ENCODE results near the gene PWWP2B.

The PWWP2B gene

DNA sequence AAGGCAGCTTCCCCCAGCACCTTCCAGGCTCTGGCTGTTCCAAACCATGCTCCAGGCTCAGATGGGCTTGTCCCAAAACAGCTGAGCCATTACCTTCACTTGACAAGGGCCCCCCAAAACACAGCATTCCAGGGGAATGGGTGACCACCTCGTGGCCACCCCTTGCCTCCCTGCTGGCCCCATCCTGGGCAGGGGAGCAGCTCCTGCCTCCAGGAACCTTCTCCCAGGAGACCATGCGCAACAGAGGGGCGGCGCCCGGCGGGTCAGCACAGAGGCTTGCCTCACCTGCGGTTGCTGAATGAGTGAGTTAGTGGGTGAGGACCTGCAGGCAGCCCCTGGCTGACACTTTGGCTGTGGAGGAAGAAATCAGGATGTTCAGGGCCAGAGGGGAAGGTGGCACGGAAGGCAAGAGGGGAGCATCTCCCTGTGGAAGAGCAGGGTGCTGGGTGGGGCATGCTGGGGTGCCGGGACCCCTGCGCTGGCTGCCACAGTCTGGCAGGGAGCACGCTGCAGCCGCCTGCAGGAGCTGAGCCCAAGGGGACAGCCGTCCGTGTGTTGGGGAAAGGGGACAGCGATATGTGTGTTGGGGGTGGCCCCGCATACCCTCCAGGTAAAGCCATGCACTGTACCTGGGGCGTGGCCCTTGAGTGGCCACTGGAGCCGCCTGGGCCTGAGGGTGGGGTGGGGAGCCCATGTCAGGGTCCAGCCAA, 54.7 kb downstream of the PWWP2B start:
- no peak overlapping the region for H3K4me3 ChIP-seq (ENCODE audit: insufficient read depth, low read length, poor library complexity, severe bottlenecking)
- H3K9me2 ChIP-seq (replicated peaks; ENCODE audit: insufficient read depth, low read length) = no peaks in the 10 kb centered on the region
- no peak for TF ChIP-seq EZH2phosphoT487 (conservative IDR thresholded peaks at IDR 0.05; ENCODE audit: low read length)
- no peak for TF ChIP-seq CTCF (IDR thresholded peaks at IDR 0.05; ENCODE audit: insufficient read depth, low read length, poor library complexity, severe bottlenecking)
- no peaks in the 10 kb centered on the region for H3F3A ChIP-seq (ENCODE audit: insufficient read depth)
- no peak overlapping the region for H3K4me2 ChIP-seq (ENCODE audit: low read depth, low read length, poor library complexity, severe bottlenecking)
- no peak overlapping the region for H3K27ac ChIP-seq (ENCODE audit: low read depth, low read length)
- H3K27me3 ChIP-seq (ENCODE audit: low read length) = no peaks in the 10 kb centered on the region
- H3K36me3 ChIP-seq (ENCODE audit: low read length) = no peaks in the 10 kb centered on the region
- H4K20me1 ChIP-seq (ENCODE audit: low read depth, low read length) = no peaks in the 10 kb centered on the region
- H3K9ac ChIP-seq (ENCODE audit: low read length) = no peak overlapping the region
- H2AFZ ChIP-seq (ENCODE audit: low read depth, low read length, severe bottlenecking) = no peak overlapping the region
- H3K79me2 ChIP-seq (ENCODE audit: insufficient read depth, low read length) = no peaks in the 10 kb centered on the region
- H3K9me3 ChIP-seq (ENCODE audit: insufficient read depth, low read length) = no peaks in the 10 kb centered on the region

- Histone ChIP-seq H3K9me2 (replicated peaks; ENCODE audit: insufficient read depth, low read length) (no peaks in the 10 kb centered on the region), H3K9ac (ENCODE audit: low read length) (no peak overlapping the region), H3F3A (ENCODE audit: insufficient read depth) (no peaks in the 10 kb centered on the region), H3K4me2 (ENCODE audit: low read depth, low read length, poor library complexity, severe bottlenecking) (no peak overlapping the region), H3K79me2 (ENCODE audit: insufficient read depth, low read length) (no peaks in the 10 kb centered on the region), H3K4me3 (ENCODE audit: insufficient read depth, low read length, poor library complexity, severe bottlenecking) (no peak overlapping the region), H3K27ac (ENCODE audit: low read depth, low read length) (no peak overlapping the region), H3K9me3 (ENCODE audit: insufficient read depth, low read length) (no peaks in the 10 kb centered on the region), H2AFZ (ENCODE audit: low read depth, low read length, severe bottlenecking) (no peak overlapping the region), H3K27me3 (ENCODE audit: low read length) (no peaks in the 10 kb centered on the region), H3K36me3 (ENCODE audit: low read length) (no peaks in the 10 kb centered on the region), H4K20me1 (ENCODE audit: low read depth, low read length) (no peaks in the 10 kb centered on the region)
- TF ChIP-seq EZH2phosphoT487 (conservative IDR thresholded peaks at IDR 0.05; ENCODE audit: low read length) (no peak), CTCF (IDR thresholded peaks at IDR 0.05; ENCODE audit: insufficient read depth, low read length, poor library complexity, severe bottlenecking) (no peak)
These were observed 55.2 kb downstream of the PWWP2B start for GRCh38 chr10:132452216-132452650.

GRCh38 chr10:132452651-132453469, 55.9 kb downstream of the PWWP2B start:
- no peaks in the 10 kb centered on the region for H3K27me3 ChIP-seq (ENCODE audit: low read length)
- H3K27ac ChIP-seq (ENCODE audit: low read depth, low read length) = no peak overlapping the region

More at GRCh38 chr10:132452651-132453469, 55.9 kb downstream of the PWWP2B start:
- TF ChIP-seq CTCF (IDR thresholded peaks at IDR 0.05; ENCODE audit: insufficient read depth, low read length, poor library complexity, severe bottlenecking) (peak; percentile 65), EZH2phosphoT487 (conservative IDR thresholded peaks at IDR 0.05; ENCODE audit: low read length) (no peak)
- Histone ChIP-seq H3K9me3 (ENCODE audit: insufficient read depth, low read length) (no peaks in the 10 kb centered on the region), H3K4me3 (ENCODE audit: insufficient read depth, low read length, poor library complexity, severe bottlenecking) (no peak overlapping the region), H3K36me3 (ENCODE audit: low read length) (no peaks in the 10 kb centered on the region), H3K9me2 (replicated peaks; ENCODE audit: insufficient read depth, low read length) (no peaks in the 10 kb centered on the region), H3K9ac (ENCODE audit: low read length) (no peak overlapping the region), H3K79me2 (ENCODE audit: insufficient read depth, low read length) (no peaks in the 10 kb centered on the region), H3F3A (ENCODE audit: insufficient read depth) (no peaks in the 10 kb centered on the region), H2AFZ (ENCODE audit: low read depth, low read length, severe bottlenecking) (no peak overlapping the region), H4K20me1 (ENCODE audit: low read depth, low read length) (no peaks in the 10 kb centered on the region), H3K4me2 (ENCODE audit: low read depth, low read length, poor library complexity, severe bottlenecking) (peak overlapping the region; percentile 12)

All from SU-DHL-6 (cell line).